Smooth muscle cell (in vitro differentiated cells): ENCODE measurements around the gene CHSY1. TPM values are rescaled to one million over a fixed set of nuclear protein-coding genes. Genes with fewer than 3 reads are reported as not detected.

Experiments used
- DNase-seq: peaks from one replicate; lab custom pipeline; 2025; ENCODE audit not compliant: unreplicated experiment; lab: John Stamatoyannopoulos, UW
- H2AFZ ChIP-seq: fragments of 200-600 bp; sonication (generic); 2 replicates; pipeline ENCODE4 v1.6.0; 2016; ENCODE audit warnings: antibody characterized with exemption, low read depth, mild to moderate bottlenecking
- H3F3A ChIP-seq: fragments of 200-600 bp; sonication (generic); 2 replicates; pipeline ENCODE4 v1.6.0; 2017; ENCODE audit warnings: antibody characterized with exemption, low read depth
- H3K27ac ChIP-seq: fragments of 200-600 bp; sonication (generic); 2 replicates; pipeline ENCODE4 v1.5.1; 2016; ENCODE audit warnings: low read depth, mild to moderate bottlenecking
- H3K27me3 ChIP-seq: fragments of 200-600 bp; sonication (generic); 2 replicates; pipeline ENCODE4 v1.6.1; 2016; ENCODE audit warnings: low read depth, mild to moderate bottlenecking
- H3K36me3 ChIP-seq: fragments of 200-600 bp; sonication (generic); 2 replicates; pipeline ENCODE4 v1.5.1; 2016; ENCODE audit warnings: low read depth
- H3K4me1 ChIP-seq: fragments of 200-600 bp; sonication (generic); 2 replicates; pipeline ENCODE4 v1.5.1; 2016; ENCODE audit warnings: low read depth
- H3K4me2 ChIP-seq: fragments of 200-600 bp; sonication (generic); 2 replicates; pipeline ENCODE4 v1.6.0; 2016; ENCODE audit warnings: mild to moderate bottlenecking
- H3K4me3 ChIP-seq: fragments of 200-600 bp; sonication (generic); 2 replicates; pipeline ENCODE4 v1.5.1; 2016; ENCODE audit warnings: mild to moderate bottlenecking
- H3K79me2 ChIP-seq: fragments of 200-600 bp; sonication (generic); 2 replicates; pipeline ENCODE4 v1.6.0; 2016; ENCODE audit warnings: low read depth, mild to moderate bottlenecking
- H3K9ac ChIP-seq: fragments of 200-600 bp; sonication (generic); 2 replicates; pipeline ENCODE4 v1.6.0; 2016; ENCODE audit warnings: low read depth
- H3K9me3 ChIP-seq: fragments of 200-600 bp; sonication (generic); replicated peaks from 2 replicates; pipeline ENCODE4 v1.5.1; 2016; ENCODE audit warnings: low read depth
- H4K20me1 ChIP-seq: fragments of 200-600 bp; sonication (generic); 2 replicates; pipeline ENCODE4 v1.6.0; 2016; ENCODE audit warnings: low read depth
- CTCF ChIP-seq: fragments of 200-600 bp; sonication (generic); IDR thresholded peaks from 2 replicates; pipeline ENCODE4 v1.5.1; 2017; ENCODE audit warnings: borderline replicate concordance, mild to moderate bottlenecking, antibody characterized with exemption; ENCODE audit not compliant: insufficient read depth, poor library complexity, severe bottlenecking
- WGBS: methylation state at CpG from one replicate; pipeline ENCODE4 v1.1.7; 2016; ENCODE audit warnings: low lambda C conversion rate; 5-methylcytosine and 5-hydroxymethylcytosine counted together
- polyA plus RNA-seq: library from polyadenylated mRNA; unstranded; fragments of >200 nt; fragmentation: Nextera tagmentation; extraction: Ambion mirVana; gene quantifications from 2 replicates; pipeline ENCODE4 v1.2.1, GENCODE V29; 2016
- total RNA-seq: library from RNA; depleted of rRNA; stranded (reverse); fragments of >200 nt; gene quantifications from 2 replicates; pipeline ENCODE4 v1.2.3, GENCODE V29; 2014

Gene CHSY1
- total and polyA plus RNA-seq, 2 experiments from 2014 or later: 106 to 123 TPM

- DNase-seq: no peak
- Histone ChIP-seq H3K4me2 (peak overlapping the region; percentile 73), H3F3A (peaks cover 22% of the 10 kb centered on the region), H2AFZ (no peak overlapping the region), H3K27me3 (no peaks in the 10 kb centered on the region), H3K9me3 (no peaks in the 10 kb centered on the region), H3K36me3 (no peaks in the 10 kb centered on the region), H3K4me1 (peaks cover 23% of the 10 kb centered on the region), H3K4me3 (no peak overlapping the region), H4K20me1 (peaks cover 10% of the 10 kb centered on the region), H3K79me2 (peaks cover 35% of the 10 kb centered on the region), H3K27ac (peak overlapping the region; percentile 46), H3K9ac (no peak overlapping the region)
- WGBS: 46% methylated on average over 5 of the region's 5 CpGs
- no peak for TF ChIP-seq CTCF
Measured at GRCh38 chr15:101255051-101255395, 3.2 kb upstream of the CHSY1 start.

GRCh38 chr15:101254157-101255050 lies 2.6 kb upstream of the CHSY1 start:
- no peak overlapping the region for H3K4me3 ChIP-seq
- no peak for DNase-seq
- peaks cover 26% of the 10 kb centered on the region for H3K4me1 ChIP-seq
- peaks cover 22% of the 10 kb centered on the region for H3F3A ChIP-seq
- H3K27ac ChIP-seq: peak overlapping the region; percentile 46
- no peak overlapping the region for H2AFZ ChIP-seq
- peaks cover 42% of the 10 kb centered on the region for H3K79me2 ChIP-seq
- peak overlapping the region; percentile 73 for H3K4me2 ChIP-seq
- no peaks in the 10 kb centered on the region for H3K36me3 ChIP-seq
- H4K20me1 ChIP-seq: peaks cover 16% of the 10 kb centered on the region
- TF ChIP-seq CTCF: no peak
- 82% methylated on average over 11 of the region's 11 CpGs for WGBS
- H3K9me3 ChIP-seq: no peaks in the 10 kb centered on the region
- no peak overlapping the region for H3K9ac ChIP-seq
- no peaks in the 10 kb centered on the region for H3K27me3 ChIP-seq

DNA sequence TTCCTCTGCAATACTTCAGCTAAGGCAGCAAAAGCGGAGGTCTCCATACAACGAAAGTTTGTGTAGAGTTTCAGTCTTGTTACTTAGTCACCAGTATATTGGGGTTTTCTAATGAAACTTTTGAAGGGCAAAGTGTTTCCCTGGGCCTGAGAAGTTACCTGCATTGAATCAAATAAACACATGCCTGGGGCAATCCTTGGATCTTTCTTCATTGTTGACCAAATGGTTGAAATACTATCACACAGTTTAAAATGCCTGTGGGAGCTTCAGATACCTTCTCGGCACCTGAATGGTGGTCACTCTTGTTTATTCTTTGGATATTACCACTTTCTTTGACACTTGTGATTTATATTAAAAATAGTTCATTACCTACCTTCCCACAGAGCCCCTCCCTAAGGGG lies 988 bp upstream of the CHSY1 start:
- Histone ChIP-seq H3K4me2 (peak overlapping the region; percentile 85), H3K79me2 (peaks cover 57% of the 10 kb centered on the region), H3K27ac (peak overlapping the region; percentile 65), H3K36me3 (no peaks in the 10 kb centered on the region), H3K9me3 (no peaks in the 10 kb centered on the region), H2AFZ (peak overlapping the region; percentile 77), H4K20me1 (peaks cover 32% of the 10 kb centered on the region), H3K4me1 (peaks cover 37% of the 10 kb centered on the region), H3K27me3 (no peaks in the 10 kb centered on the region), H3K9ac (peak overlapping the region; percentile 59), H3F3A (peaks cover 25% of the 10 kb centered on the region), H3K4me3 (peak overlapping the region; percentile 72)
- no peak for DNase-seq
- 46% methylated on average over 3 of the region's 3 CpGs for WGBS
- no peak for TF ChIP-seq CTCF
